ENCODE results near the gene WHRN. TPM values are rescaled to one million over a fixed set of nuclear protein-coding genes. Genes with fewer than 3 reads are reported as not detected.

The WHRN gene
- total RNA-seq, 1 donor from 2014 or later: 9.1 TPM

DNA sequence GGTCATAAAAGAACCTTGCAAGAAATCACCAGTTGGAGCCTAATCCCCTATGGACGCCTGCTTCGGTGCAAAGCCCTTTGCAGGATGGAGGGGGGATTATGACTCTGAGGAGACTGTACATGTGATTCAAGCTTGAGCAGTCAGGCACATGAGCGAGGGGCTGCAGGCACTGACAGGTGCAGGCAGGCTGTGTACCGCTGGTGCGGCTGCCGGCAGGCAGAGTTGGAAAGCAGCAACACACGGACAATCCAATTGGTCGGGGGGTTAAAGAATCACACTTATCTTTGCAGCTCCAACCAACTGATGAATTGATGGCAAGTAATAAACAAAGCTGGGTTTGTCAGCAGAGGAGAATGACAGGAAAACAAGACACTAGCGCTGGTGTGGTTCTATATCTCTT, 5.7 kb downstream of the WHRN start:
- TF ChIP-seq POLR2A (IDR thresholded peaks at IDR 0.05) (no peak), POLR2AphosphoS5 (IDR thresholded peaks at IDR 0.05; ENCODE audit: insufficient read depth in 1 of 2, low read depth in 1 of 2) (no peak)
- TF ChIP-seq, protein P1, sequence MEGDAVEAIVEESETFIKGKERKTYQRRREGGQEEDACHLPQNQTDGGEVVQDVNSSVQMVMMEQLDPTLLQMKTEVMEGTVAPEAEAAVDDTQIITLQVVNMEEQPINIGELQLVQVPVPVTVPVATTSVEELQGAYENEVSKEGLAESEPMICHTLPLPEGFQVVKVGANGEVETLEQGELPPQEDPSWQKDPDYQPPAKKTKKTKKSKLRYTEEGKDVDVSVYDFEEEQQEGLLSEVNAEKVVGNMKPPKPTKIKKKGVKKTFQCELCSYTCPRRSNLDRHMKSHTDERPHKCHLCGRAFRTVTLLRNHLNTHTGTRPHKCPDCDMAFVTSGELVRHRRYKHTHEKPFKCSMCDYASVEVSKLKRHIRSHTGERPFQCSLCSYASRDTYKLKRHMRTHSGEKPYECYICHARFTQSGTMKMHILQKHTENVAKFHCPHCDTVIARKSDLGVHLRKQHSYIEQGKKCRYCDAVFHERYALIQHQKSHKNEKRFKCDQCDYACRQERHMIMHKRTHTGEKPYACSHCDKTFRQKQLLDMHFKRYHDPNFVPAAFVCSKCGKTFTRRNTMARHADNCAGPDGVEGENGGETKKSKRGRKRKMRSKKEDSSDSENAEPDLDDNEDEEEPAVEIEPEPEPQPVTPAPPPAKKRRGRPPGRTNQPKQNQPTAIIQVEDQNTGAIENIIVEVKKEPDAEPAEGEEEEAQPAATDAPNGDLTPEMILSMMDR (IDR thresholded peaks at IDR 0.05): no peak
- peaks cover 28% of the 10 kb centered on the region for H3K4me1 ChIP-seq
- intact Hi-C loops (cut with DNase I): no loop called here
- no peak for DNase-seq (ENCODE audit: extremely low spot score in 2 of 2)
- no peaks in the 10 kb centered on the region for H3K9me3 ChIP-seq
- H3K27ac ChIP-seq: no peak overlapping the region
- no peaks in the 10 kb centered on the region for H3K36me3 ChIP-seq
- no peak overlapping the region for H3K4me3 ChIP-seq
- no peaks in the 10 kb centered on the region for H3K27me3 ChIP-seq

DNA sequence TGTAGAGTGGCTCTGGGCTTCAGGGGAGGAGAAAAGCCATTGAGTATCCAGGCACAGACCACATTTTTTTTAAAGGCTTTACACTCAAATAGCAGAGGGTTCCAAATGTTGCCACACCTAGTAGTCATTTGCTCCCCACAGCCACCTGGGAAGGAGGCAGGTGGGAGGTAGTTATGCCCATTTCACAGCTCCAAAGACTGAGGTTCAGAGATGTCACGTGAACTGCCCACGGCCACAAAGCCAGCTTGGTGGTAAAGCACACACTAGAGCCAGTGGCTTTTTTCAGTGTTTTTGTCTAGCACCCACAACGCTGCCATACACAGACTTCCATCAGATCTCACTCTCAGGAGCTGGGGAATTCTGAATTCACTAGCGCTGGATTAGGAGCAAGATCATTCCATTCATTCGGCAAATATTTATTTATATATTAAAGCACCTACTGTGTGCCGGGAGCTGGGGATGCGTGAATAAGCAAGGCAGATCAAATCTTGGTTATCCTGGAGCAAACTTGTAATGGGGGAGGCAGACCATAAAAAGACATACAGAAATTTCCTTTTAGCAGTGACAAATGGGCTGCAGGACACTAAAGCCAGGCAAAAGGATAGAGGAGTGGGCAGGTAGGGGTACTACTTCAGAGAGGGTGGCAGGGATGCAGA, 7.4 kb downstream of the WHRN start:
- Histone ChIP-seq H3K27ac (no peak overlapping the region), H3K27me3 (no peaks in the 10 kb centered on the region), H3K9me3 (no peaks in the 10 kb centered on the region), H3K4me3 (no peak overlapping the region), H3K36me3 (no peaks in the 10 kb centered on the region), H3K4me1 (peaks cover 11% of the 10 kb centered on the region)
- TF ChIP-seq POLR2A (IDR thresholded peaks at IDR 0.05) (no peak), POLR2AphosphoS5 (IDR thresholded peaks at IDR 0.05; ENCODE audit: insufficient read depth in 1 of 2, low read depth in 1 of 2) (no peak)
- TF ChIP-seq, protein P1 (IDR thresholded peaks at IDR 0.05): no peak
- DNase-seq (ENCODE audit: extremely low spot score in 2 of 2): no peak
- intact Hi-C loops (cut with DNase I): no loop called here

DNA sequence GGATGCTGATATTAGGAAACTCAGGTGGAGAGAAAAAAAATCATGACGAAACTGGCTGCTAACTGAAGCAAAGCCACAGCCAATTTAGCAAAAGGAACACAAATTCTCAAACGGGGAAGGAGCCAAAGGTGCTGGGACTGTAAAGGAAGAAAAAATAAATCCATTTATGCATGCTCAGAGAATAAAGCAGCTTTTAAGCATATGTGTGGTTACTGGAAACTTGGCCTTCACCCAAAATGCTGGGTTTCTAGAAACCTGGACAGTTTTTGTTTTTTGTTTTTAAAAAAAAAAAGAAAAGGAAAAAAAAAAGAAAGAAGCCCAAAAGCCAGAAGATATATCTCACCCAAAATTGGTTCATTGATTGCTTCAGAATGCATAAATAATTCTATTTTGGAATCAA, 8.0 kb downstream of the WHRN start:
- no peaks in the 10 kb centered on the region for H3K9me3 ChIP-seq
- no peaks in the 10 kb centered on the region for H3K36me3 ChIP-seq
- no peak for TF ChIP-seq POLR2A (IDR thresholded peaks at IDR 0.05)
- TF ChIP-seq, protein P1 (IDR thresholded peaks at IDR 0.05): no peak
- no peak for DNase-seq (ENCODE audit: extremely low spot score in 2 of 2)
- intact Hi-C loops (cut with DNase I): no loop called here
- no peak overlapping the region for H3K27ac ChIP-seq
- H3K4me1 ChIP-seq: peaks cover 5% of the 10 kb centered on the region
- H3K27me3 ChIP-seq: no peaks in the 10 kb centered on the region
- H3K4me3 ChIP-seq: no peak overlapping the region

DNA sequence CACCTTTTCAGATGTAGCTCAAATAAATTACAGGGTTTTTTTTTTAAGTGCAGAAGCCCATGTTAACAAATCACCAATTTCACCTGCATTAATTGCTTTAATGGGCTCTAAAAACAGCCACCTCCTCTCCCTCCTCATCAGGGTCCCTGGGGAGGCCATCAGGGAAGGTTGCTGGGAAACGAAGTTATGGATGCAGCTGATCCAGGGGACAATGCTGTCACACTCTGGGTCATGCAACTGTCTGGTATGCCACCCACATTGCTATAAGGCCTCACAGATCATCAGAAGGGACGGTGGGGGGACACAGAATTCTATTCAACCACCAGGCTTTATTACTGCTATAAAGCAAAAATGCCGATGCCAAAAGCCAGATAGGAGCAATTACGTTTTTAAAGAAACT, 9.3 kb downstream of the WHRN start:
- intact Hi-C loops (cut with DNase I): no loop called here
- no peak for TF ChIP-seq POLR2AphosphoS5 (IDR thresholded peaks at IDR 0.05; ENCODE audit: insufficient read depth in 1 of 2, low read depth in 1 of 2)
- TF ChIP-seq, protein P1 (IDR thresholded peaks at IDR 0.05): no peak
- no peak for TF ChIP-seq POLR2A (IDR thresholded peaks at IDR 0.05)
- no peaks in the 10 kb centered on the region for H3K9me3 ChIP-seq

DNA sequence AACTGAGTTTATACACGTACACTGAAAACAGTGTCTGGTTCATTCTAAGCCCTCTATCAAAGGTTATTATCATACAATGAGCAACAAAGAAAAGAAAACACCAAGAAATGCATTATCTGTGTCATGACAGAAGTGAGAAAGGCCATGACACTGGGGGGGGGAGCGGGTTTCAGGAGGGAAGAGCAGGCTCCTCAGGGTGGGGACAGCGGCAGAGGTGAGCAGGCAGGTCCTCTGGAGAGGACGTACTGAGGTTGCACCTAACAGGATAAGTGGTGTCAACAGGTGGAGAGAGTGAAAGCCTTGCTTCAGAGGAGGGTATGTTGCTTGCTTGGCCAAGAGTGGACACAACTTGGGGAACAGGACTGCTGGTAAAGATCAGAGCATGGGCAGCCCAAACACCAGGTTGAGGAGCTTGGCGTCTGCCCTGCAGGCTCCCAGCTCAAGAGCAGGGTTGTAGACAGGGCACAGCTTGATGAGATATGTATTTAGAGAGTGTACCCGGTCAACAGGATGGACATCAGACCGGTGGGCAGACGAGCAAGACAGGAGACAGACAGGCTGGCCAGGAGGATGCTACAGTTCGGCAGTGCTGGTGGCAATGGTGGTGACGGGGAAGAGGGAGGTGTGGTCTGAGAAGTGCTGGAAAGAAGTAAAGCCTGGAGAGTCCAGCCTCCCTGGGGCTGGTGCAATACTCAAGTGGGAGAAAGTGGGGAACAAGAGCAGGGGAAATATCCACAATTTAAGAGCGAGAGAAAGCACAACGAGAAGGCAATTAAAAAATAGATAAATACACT, 10.3 kb downstream of the WHRN start:
- Histone ChIP-seq H3K27ac (no peak overlapping the region), H3K27me3 (no peaks in the 10 kb centered on the region), H3K36me3 (no peaks in the 10 kb centered on the region), H3K9me3 (no peaks in the 10 kb centered on the region), H3K4me3 (no peak overlapping the region), H3K4me1 (no peaks in the 10 kb centered on the region)
- TF ChIP-seq, protein P1 (IDR thresholded peaks at IDR 0.05): no peak
- TF ChIP-seq POLR2AphosphoS5 (IDR thresholded peaks at IDR 0.05; ENCODE audit: insufficient read depth in 1 of 2, low read depth in 1 of 2) (no peak), POLR2A (IDR thresholded peaks at IDR 0.05) (no peak)
- DNase-seq (ENCODE audit: extremely low spot score in 2 of 2): no peak
- intact Hi-C loops (cut with DNase I): no loop called here

More for the DNA sequence above, 9.3 kb downstream of the WHRN start:
- H3K36me3 ChIP-seq: no peaks in the 10 kb centered on the region
- H3K4me1 ChIP-seq: no peaks in the 10 kb centered on the region
- H3K4me3 ChIP-seq: no peak overlapping the region
- no peak for DNase-seq (ENCODE audit: extremely low spot score in 2 of 2)
- no peak overlapping the region for H3K27ac ChIP-seq
- H3K27me3 ChIP-seq: no peaks in the 10 kb centered on the region
